ENCODE measurements around the gene RRAGA. TPM values are rescaled to one million over a fixed set of nuclear protein-coding genes. Genes with fewer than 3 reads are reported as not detected.

Gene RRAGA
- total and polyA plus RNA-seq, 4 donors, result 47.8 to 90.7 (median 66.1) TPM

GRCh38 chr9:19036611-19037010, 12.6 kb upstream of the RRAGA start:
- Histone ChIP-seq H3K4me3 (no peak overlapping the region), H3K27ac (ENCODE audit: low read depth in 1 of 2, low read length in 1 of 2) (no peak overlapping the region), H3K27me3 (ENCODE audit: control insufficient read depth in 3 of 3, insufficient read depth in 3 of 3, low read length in 2 of 3) (no peaks in the 10 kb centered on the region), H3K4me1 (ENCODE audit: control insufficient read depth in 5 of 5, insufficient read depth in 5 of 5, low read length in 5 of 5) (no peaks in the 10 kb centered on the region), H3K9ac (ENCODE audit: insufficient read depth in 1 of 2, low read length in 2 of 2) (no peak overlapping the region), H3K36me3 (ENCODE audit: control insufficient read depth in 4 of 4, insufficient read depth in 4 of 4, low read length in 4 of 4) (no peaks in the 10 kb centered on the region), H3K9me3 (ENCODE audit: control insufficient read depth in 4 of 4, insufficient read depth in 3 of 4, low read length in 3 of 4) (no peaks in the 10 kb centered on the region)
- TF ChIP-seq CTCF (IDR thresholded peaks at IDR 0.05; ENCODE audit: control extremely low read depth, extremely low read depth), result no peak
- no peak for ATAC-seq (ENCODE audit: insufficient read depth, low FRiP score)
- no peak for DNase-seq
- WGBS, 2 donors, result 97 to 100% methylated on average over 5 of the region's 5 CpGs

DNA sequence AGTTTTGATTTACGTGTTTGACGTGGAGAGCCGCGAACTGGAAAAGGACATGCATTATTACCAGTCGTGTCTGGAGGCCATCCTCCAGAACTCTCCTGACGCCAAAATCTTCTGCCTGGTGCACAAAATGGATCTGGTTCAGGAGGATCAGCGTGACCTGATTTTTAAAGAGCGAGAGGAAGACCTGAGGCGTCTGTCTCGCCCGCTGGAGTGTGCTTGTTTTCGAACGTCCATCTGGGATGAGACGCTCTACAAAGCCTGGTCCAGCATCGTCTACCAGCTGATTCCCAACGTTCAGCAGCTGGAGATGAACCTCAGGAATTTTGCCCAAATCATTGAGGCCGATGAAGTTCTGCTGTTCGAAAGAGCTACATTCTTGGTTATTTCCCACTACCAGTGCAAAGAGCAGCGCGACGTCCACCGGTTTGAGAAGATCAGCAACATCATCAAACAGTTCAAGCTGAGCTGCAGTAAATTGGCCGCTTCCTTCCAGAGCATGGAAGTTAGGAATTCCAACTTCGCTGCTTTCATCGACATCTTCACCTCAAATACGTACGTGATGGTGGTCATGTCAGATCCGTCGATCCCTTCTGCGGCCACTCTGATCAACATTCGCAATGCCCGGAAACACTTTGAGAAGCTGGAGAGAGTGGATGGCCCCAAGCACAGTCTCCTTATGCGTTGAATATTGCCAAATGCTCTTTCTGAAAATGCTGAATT, 850 bp downstream of the RRAGA start:
- Histone ChIP-seq H3K9me3 (ENCODE audit: control insufficient read depth in 4 of 4, insufficient read depth in 3 of 4, low read length in 3 of 4) (no peaks in the 10 kb centered on the region), H3K4me1 (ENCODE audit: control insufficient read depth in 5 of 5, insufficient read depth in 5 of 5, low read length in 5 of 5) (peaks cover 0 to 26% (median 9%) of the 10 kb centered on the region in 5 donors), H3K9ac (ENCODE audit: insufficient read depth in 1 of 2, low read length in 2 of 2) (peak overlapping the region; percentile 70 to 99), H3K27ac (ENCODE audit: low read depth in 1 of 2, low read length in 1 of 2) (peak overlapping the region; percentile 95 to 97), H3K27me3 (ENCODE audit: control insufficient read depth in 3 of 3, insufficient read depth in 3 of 3, low read length in 2 of 3) (no peaks in the 10 kb centered on the region), H3K36me3 (ENCODE audit: control insufficient read depth in 4 of 4, insufficient read depth in 4 of 4, low read length in 4 of 4) (peaks cover 0 to 19% (median 6%) of the 10 kb centered on the region in 4 donors), H3K4me3 (peak overlapping the region; percentile 88)
- TF ChIP-seq CTCF (IDR thresholded peaks at IDR 0.05; ENCODE audit: control extremely low read depth, extremely low read depth), result no peak
- ATAC-seq (ENCODE audit: insufficient read depth, low FRiP score), result no peak
- peak; percentile 23 to 55 (median 50) for DNase-seq
- WGBS, 2 donors, result 5 to 6% methylated on average over 33 of the region's 33 CpGs

GRCh38 chr9:19050637-19051591, 1.7 kb downstream of the RRAGA start:
- TF ChIP-seq CTCF (IDR thresholded peaks at IDR 0.05; ENCODE audit: control extremely low read depth, extremely low read depth), result no peak
- WGBS, 2 donors, result 67 to 74% methylated on average over 12 of the region's 12 CpGs
- H3K36me3 ChIP-seq (ENCODE audit: control insufficient read depth in 4 of 4, insufficient read depth in 4 of 4, low read length in 4 of 4), result peaks cover 0 to 19% (median 6%) of the 10 kb centered on the region in 4 donors
- H3K9ac ChIP-seq (ENCODE audit: insufficient read depth in 1 of 2, low read length in 2 of 2), result peak overlapping the region in 1 of 2 donors; percentile 99
- no peaks in the 10 kb centered on the region for H3K9me3 ChIP-seq (ENCODE audit: control insufficient read depth in 4 of 4, insufficient read depth in 3 of 4, low read length in 3 of 4)
- H3K4me3 ChIP-seq, result peak overlapping the region; percentile 88
- peaks cover 0 to 26% (median 9%) of the 10 kb centered on the region in 5 donors for H3K4me1 ChIP-seq (ENCODE audit: control insufficient read depth in 5 of 5, insufficient read depth in 5 of 5, low read length in 5 of 5)
- no peaks in the 10 kb centered on the region for H3K27me3 ChIP-seq (ENCODE audit: control insufficient read depth in 3 of 3, insufficient read depth in 3 of 3, low read length in 2 of 3)
- DNase-seq (peak in 1 of 3 donors; percentile 20), ATAC-seq (ENCODE audit: insufficient read depth, low FRiP score) (no peak)
- H3K27ac ChIP-seq (ENCODE audit: low read depth in 1 of 2, low read length in 1 of 2), result no peak overlapping the region
